GM13976 (cell line): ENCODE results near the gene UQCR11.

Experiments used
- DNase-seq: peaks from one replicate; pipeline ENCODE4 v3.0.0; 2012; ENCODE audit warnings: low spot score
- CTCF ChIP-seq: IDR thresholded peaks from 2 replicates; pipeline ENCODE4 v1.5.1; 2012; ENCODE audit warnings: borderline replicate concordance, mild to moderate bottlenecking; ENCODE audit not compliant: insufficient read depth; ENCODE audit errors: extremely low read depth, missing control alignments, control extremely low read depth
- in situ Hi-C: fragments of 300-500 bp; cut with MboI; formaldehyde crosslinking; loops from one replicate; pipeline ENCODE4 v1.12.0; 2022; ENCODE audit warnings: low sequenced_read_pairs, mixed read lengths, inconsistent platforms; ENCODE audit not compliant: unreplicated experiment

UQCR11 gene

GRCh38 chr19:1605236-1606137 is at the start of gene UQCR11:
Gene UQCR11, minus strand, starts transcription at chr19:1605462. Its CDS starts 53 bp downstream, at chr19:1605409.
- in situ Hi-C loops, result loop anchor here (5.0 kb wide), 1 partner anchor 52 kb away; no protein-coding TSS in a partner anchor

GRCh38 chr19:1654178-1654792 is 49.0 kb upstream of the UQCR11 start:
- in situ Hi-C loops, result no loop called here
- DNase-seq, result no peak
- TF ChIP-seq CTCF, result no peak

More at GRCh38 chr19:1605236-1606137, at the start of gene UQCR11:
- peak; percentile 98 for DNase-seq
- TF ChIP-seq CTCF, result peak; percentile 51

GRCh38 chr19:1653300-1653628 is 48.0 kb upstream of the UQCR11 start:
- in situ Hi-C loops, result no loop called here
- no peak for TF ChIP-seq CTCF
- no peak for DNase-seq

- no peak for TF ChIP-seq CTCF
- DNase-seq, result peak; percentile 99
- in situ Hi-C loops, result no loop called here
Observed at GRCh38 chr19:1652471-1653299, 47.4 kb upstream of the UQCR11 start, which contains the start of gene TCF3. Gene TCF3, minus strand, starts transcription at chr19:1652615. Its CDS starts 2,367 bp downstream, at chr19:1650248.

GRCh38 chr19:1651568-1652291 is 46.5 kb upstream of the UQCR11 start:
- no peak for TF ChIP-seq CTCF
- no peak for DNase-seq
- in situ Hi-C loops, result no loop called here
